ENCODE measurements around the gene TMX2.

Gene TMX2

DNA sequence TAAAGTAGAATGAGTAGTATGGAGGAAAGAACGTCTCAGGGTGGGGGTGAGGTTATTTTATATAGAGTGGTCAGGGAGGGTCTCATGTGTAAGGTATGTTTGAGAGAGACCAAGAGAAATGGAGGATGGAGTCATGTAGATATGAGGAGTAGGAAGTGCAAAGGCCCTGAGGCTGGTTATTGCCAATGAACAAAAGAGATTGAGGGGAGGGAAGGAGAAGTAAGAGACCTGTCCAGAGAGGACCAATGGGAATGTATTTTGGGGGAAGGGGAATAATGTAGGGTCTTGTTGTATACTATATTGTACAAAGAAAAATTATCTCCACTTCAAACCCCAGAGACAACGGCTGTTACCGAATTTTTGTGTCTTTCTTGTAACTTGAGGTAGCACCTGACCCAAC is 59.0 kb downstream of the TMX2 start:
- no peak for DNase-seq

DNA sequence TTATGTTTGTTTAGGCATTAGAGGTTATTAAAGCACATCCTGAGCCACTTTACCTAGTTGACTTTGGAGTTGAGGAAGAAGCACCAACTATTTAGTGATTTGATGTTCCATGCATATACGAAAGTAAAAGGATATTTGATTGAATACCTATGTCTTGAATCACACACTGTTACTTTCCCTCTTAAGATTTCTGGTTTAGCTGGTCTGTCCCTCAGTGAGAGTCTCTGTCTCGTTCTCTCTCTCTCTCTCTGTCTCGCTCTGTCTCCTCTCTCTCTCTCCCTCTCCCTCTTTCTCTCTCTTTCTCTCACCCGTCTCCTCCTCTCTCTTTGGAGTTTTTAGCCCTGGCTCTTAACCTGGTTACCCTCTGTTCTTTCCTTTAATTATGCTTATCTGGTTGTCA is 60.2 kb downstream of the TMX2 start:
- no peak for DNase-seq

GRCh38 chr11:57773026-57773598 is 60.7 kb downstream of the TMX2 start:
- no peak for DNase-seq

DNA sequence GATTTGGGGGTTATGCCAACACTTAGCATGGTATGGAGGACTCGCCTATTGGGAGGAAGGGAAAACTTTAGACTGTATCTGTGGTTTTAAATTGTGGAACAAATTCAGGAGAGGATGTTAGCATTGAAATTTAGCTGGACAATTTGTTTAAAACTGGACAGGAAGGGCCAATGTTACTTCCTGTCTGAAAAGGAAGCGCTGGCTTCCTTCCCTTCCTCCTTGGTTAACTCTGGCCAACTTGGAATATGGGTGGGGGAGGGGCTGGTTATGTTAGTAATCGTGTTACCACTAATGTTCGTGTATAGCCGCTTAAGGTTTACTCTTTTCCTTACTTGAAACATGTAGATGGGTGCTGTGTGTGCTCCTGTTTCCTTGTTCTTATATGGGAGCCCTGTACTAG is 63.1 kb downstream of the TMX2 start:
- no peak for DNase-seq

GRCh38 chr11:57776031-57776521 is 63.7 kb downstream of the TMX2 start:
- DNase-seq = no peak

- DNase-seq = no peak
These were observed 64.3 kb downstream of the TMX2 start for GRCh38 chr11:57776577-57777210.

- no peak for DNase-seq
These were observed 65.5 kb downstream of the TMX2 start for GRCh38 chr11:57777969-57778317.

GRCh38 chr11:57778318-57779037 is 66.1 kb downstream of the TMX2 start:
- no peak for DNase-seq

DNA sequence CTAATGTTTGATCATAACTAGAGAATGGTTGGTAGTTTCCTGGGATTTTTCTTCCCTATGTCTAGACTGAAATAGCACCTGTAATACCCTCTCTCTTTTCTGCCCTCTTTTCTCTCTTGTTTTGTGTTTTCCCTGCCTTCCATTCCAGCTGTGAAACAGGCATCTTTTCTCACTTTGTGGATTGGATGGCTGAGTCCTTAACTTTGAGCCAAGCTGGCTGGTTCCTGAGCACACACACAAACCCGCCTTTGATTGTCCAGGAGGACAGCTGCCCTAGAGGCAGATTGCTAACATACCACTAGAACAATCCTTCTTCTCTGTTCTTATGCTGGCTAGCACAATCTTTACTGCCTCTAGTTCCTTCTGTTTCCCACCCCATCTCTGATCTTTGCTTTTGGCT is 66.9 kb downstream of the TMX2 start:
- no peak for DNase-seq

DNA sequence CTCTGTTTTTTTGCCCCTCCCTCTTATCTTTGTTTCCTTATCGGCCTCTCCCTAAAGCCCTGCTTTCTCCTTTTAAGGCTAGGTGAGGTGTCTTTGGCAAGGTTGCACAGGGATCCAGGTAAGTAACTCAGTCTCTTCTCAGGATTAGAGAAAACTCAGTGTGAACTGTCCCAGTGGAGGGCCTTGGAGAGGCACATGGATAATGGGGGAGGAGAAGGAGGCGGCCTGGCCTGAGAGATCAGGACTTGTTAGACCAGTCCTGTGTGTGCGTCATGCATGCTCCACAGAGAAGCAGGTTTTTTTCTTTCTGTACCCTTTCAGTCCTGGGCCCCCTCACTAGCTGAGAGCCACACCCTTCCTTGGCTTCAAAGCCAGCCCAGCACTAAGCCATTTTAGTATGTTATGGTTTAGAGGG is 69.1 kb downstream of the TMX2 start:
- no peak for DNase-seq

GRCh38 chr11:57785072-57785471 is 72.7 kb downstream of the TMX2 start:
- no peak for DNase-seq

- no peak for DNase-seq
These were observed 74.0 kb downstream of the TMX2 start for GRCh38 chr11:57786436-57786835.

DNA sequence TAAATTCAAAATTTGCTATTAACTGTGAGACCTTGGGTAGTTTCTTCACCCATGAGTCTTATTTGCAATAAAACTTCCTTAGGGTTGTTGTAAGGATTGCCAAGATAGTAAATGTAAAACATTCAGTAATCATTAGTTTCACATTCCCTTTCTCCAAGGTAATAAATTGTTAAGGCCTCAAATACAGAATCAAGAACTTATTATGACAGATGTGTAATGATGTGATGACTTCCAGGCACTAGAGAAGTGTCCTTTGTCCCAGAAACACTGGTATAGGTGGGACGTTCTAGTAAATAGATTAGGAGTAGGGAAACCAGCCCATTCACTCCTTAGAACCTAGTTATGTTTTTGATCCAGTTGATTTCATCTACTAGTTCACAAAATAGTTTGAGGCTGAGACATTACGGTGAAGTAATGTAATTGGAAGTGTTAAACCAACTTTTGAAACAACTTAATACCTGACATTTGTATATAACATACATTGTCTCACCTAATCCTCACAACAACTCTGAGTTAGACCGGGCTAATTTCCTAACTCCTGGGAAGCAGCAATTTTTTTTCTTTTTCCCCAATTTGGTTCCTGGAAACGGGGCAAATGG is 74.7 kb downstream of the TMX2 start:
- no peak for DNase-seq

GRCh38 chr11:57787920-57788702 is 75.7 kb downstream of the TMX2 start:
- no peak for DNase-seq

- DNase-seq = no peak
These were observed 76.3 kb downstream of the TMX2 start for GRCh38 chr11:57788703-57789088.

Data from CD4-positive, alpha-beta T cell treated with Interleukin-12 subunit alpha and Interleukin-12 subunit beta, for 1 hour (primary cell).